IPS-NIHi11 (cell line): ENCODE measurements around the gene NR2F6.

Source experiments
- DNase-seq: peaks from one replicate; pipeline ENCODE4 v3.0.0; 2012; ENCODE audit warnings: mixed read lengths, low spot score

The NR2F6 gene

GRCh38 chr19:17263712-17264640 is 18.3 kb upstream of the NR2F6 start:
- DNase-seq = no peak

GRCh38 chr19:17262557-17262956 is 16.8 kb upstream of the NR2F6 start:
- DNase-seq = no peak

- peak; percentile 93 for DNase-seq
Observed at GRCh38 chr19:17260842-17261325, 15.2 kb upstream of the NR2F6 start.

GRCh38 chr19:17259934-17260333 is 14.2 kb upstream of the NR2F6 start:
- DNase-seq = no peak

GRCh38 chr19:17259118-17259780 is 13.5 kb upstream of the NR2F6 start:
- DNase-seq = no peak

- DNase-seq = no peak
Observed at GRCh38 chr19:17256130-17256529, 10.4 kb upstream of the NR2F6 start.

- DNase-seq = no peak
Observed at GRCh38 chr19:17255150-17255621, 9.5 kb upstream of the NR2F6 start.

- no peak for DNase-seq
Observed at GRCh38 chr19:17254636-17255035, 8.9 kb upstream of the NR2F6 start.

- no peak for DNase-seq
Observed at GRCh38 chr19:17249887-17250548, 4.3 kb upstream of the NR2F6 start.

GRCh38 chr19:17248011-17248776 is 2.5 kb upstream of the NR2F6 start:
- peak; percentile 66 for DNase-seq

- no peak for DNase-seq
Observed at GRCh38 chr19:17246681-17247425, 1.1 kb upstream of the NR2F6 start.

GRCh38 chr19:17244618-17245534 is 843 bp downstream of the NR2F6 start:
- DNase-seq = no peak

GRCh38 chr19:17243830-17244617 is 1.7 kb downstream of the NR2F6 start:
- DNase-seq = no peak

- no peak for DNase-seq
Observed at GRCh38 chr19:17243211-17243829, 2.4 kb downstream of the NR2F6 start.

- DNase-seq = no peak
Observed at GRCh38 chr19:17242431-17243208, 3.1 kb downstream of the NR2F6 start.

GRCh38 chr19:17240826-17241399 is 4.8 kb downstream of the NR2F6 start:
- DNase-seq = no peak

- DNase-seq = no peak
Observed at GRCh38 chr19:17240062-17240752, 5.5 kb downstream of the NR2F6 start.
